Measurements from ENCODE around the gene CARD16.

DNA sequence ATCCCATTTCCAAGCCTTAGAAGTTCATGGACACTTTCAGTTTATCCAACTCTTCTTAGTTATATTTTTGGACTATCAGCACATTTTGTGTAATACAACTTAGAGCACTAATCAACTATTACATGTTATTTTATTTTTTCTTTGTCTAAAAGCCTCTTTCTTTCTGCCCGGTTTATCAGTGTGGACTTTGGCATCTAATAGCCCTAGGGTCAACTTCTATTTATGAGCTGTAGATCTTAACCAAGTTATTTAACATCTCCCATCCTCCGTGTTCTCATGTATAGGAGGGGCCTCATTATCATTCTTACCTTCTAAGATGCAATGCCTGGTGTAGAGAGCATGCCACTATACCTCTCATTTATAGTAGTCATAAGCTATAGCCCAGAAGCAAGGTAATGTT, 4.4 kb downstream of the CARD16 start:
- TF ChIP-seq, protein P1, sequence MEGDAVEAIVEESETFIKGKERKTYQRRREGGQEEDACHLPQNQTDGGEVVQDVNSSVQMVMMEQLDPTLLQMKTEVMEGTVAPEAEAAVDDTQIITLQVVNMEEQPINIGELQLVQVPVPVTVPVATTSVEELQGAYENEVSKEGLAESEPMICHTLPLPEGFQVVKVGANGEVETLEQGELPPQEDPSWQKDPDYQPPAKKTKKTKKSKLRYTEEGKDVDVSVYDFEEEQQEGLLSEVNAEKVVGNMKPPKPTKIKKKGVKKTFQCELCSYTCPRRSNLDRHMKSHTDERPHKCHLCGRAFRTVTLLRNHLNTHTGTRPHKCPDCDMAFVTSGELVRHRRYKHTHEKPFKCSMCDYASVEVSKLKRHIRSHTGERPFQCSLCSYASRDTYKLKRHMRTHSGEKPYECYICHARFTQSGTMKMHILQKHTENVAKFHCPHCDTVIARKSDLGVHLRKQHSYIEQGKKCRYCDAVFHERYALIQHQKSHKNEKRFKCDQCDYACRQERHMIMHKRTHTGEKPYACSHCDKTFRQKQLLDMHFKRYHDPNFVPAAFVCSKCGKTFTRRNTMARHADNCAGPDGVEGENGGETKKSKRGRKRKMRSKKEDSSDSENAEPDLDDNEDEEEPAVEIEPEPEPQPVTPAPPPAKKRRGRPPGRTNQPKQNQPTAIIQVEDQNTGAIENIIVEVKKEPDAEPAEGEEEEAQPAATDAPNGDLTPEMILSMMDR (IDR thresholded peaks at IDR 0.05; ENCODE audit: low read depth, low read length, poor library complexity, severe bottlenecking): no peak
- TF ChIP-seq EZH2phosphoT487 (IDR thresholded peaks at IDR 0.05; ENCODE audit: borderline replicate concordance, low read length): no peak

Data from DOHH2 (cell line).